BJ (cell line): ENCODE measurements around the gene CALML6. TPM values are rescaled to one million over a fixed set of nuclear protein-coding genes. Genes with fewer than 3 reads are reported as not detected.

Experiments used
- CTCF ChIA-PET: fragments of 350-600 bp; formaldehyde crosslinking; extraction: SDS; loops from one replicate; lab custom pipeline; 2021; ENCODE audit warnings: antibody characterized with exemption, inconsistent platforms; lab: Yijun Ruan, JAX
- POLR2A ChIA-PET: fragments of 300-600 bp; sonication (Branson Sonifier 250); formaldehyde crosslinking; extraction: SDS; loops from one replicate; lab custom pipeline; 2021; ENCODE audit warnings: antibody characterized with exemption; lab: Charles Lee
- DNase-seq: peaks from one replicate; pipeline ENCODE4 v3.0.0-alpha.2; 2011; ENCODE audit warnings: low read depth
- H3K27me3 ChIP-seq: 2 replicates; pipeline ENCODE4 v1.6.0; 2011; ENCODE audit warnings: low read length; ENCODE audit not compliant: control insufficient read depth, insufficient read depth
- H3K36me3 ChIP-seq: 2 replicates; pipeline ENCODE4 v1.5.1; 2011; ENCODE audit warnings: low read length; ENCODE audit not compliant: control insufficient read depth, insufficient read depth
- H3K4me3 ChIP-seq: 2 replicates; pipeline ENCODE4 v1.5.1; 2011; ENCODE audit warnings: low read depth, mild to moderate bottlenecking, control low read depth, low read length
- CTCF ChIP-seq: IDR thresholded peaks from 2 replicates; pipeline ENCODE4 v1.5.1; 2011; ENCODE audit warnings: low read depth, mild to moderate bottlenecking, control low read depth, inconsistent platforms, low read length, moderate library complexity; ENCODE audit not compliant: insufficient read depth
- polyA plus RNA-seq: library from polyadenylated mRNA; depleted of rRNA; stranded (reverse); fragments of >200 nt; gene quantifications from 2 replicates; pipeline ENCODE4 v1.2.3, GENCODE V29; 2011

The CALML6 gene
- polyA plus RNA-seq, 1 experiment: 0.31 TPM

- DNase-seq: no peak
- ChIA-PET CTCF (interaction anchor here (1.2 to 1.5 kb wide), 2 partner anchors 13 to 168 kb away, joined by 3 to 9 read pairs; partner anchors contain the start of gene CDK11A), POLR2A (no interaction called here)
- H3K27me3 ChIP-seq: no peaks in the 10 kb centered on the region
- H3K36me3 ChIP-seq: no peaks in the 10 kb centered on the region
- H3K4me3 ChIP-seq: no peak overlapping the region
- TF ChIP-seq CTCF: no peak
Observed at GRCh38 chr1:1892763-1893120, 22.3 kb upstream of the CALML6 start.

- no peaks in the 10 kb centered on the region for H3K27me3 ChIP-seq
- no peak for TF ChIP-seq CTCF
- H3K36me3 ChIP-seq: no peaks in the 10 kb centered on the region
- ChIA-PET CTCF (no interaction called here), POLR2A (no interaction called here)
- no peak for DNase-seq
- no peak overlapping the region for H3K4me3 ChIP-seq
Observed at GRCh38 chr1:1893291-1893985, 21.6 kb upstream of the CALML6 start.

GRCh38 chr1:1893997-1894353, 21.1 kb upstream of the CALML6 start:
- no peaks in the 10 kb centered on the region for H3K36me3 ChIP-seq
- ChIA-PET CTCF (no interaction called here), POLR2A (no interaction called here)
- TF ChIP-seq CTCF: no peak
- H3K4me3 ChIP-seq: no peak overlapping the region
- no peak for DNase-seq
- no peaks in the 10 kb centered on the region for H3K27me3 ChIP-seq

- Histone ChIP-seq H3K27me3 (no peaks in the 10 kb centered on the region), H3K36me3 (no peaks in the 10 kb centered on the region), H3K4me3 (no peak overlapping the region)
- TF ChIP-seq CTCF: no peak
- DNase-seq: no peak
- ChIA-PET CTCF (interaction anchor here (0.8 to 1.8 kb wide), 2 partner anchors 11 to 13 kb away, joined by 4 to 8 read pairs; no protein-coding TSS in a partner anchor), POLR2A (no interaction called here)
Observed at GRCh38 chr1:1894354-1895059, 20.6 kb upstream of the CALML6 start.

- H3K4me3 ChIP-seq: no peak overlapping the region
- DNase-seq: no peak
- ChIA-PET POLR2A (no interaction called here), CTCF (interaction anchor here (0.8 to 1.8 kb wide), 2 partner anchors 11 to 13 kb away, joined by 4 to 8 read pairs; no protein-coding TSS in a partner anchor)
- no peaks in the 10 kb centered on the region for H3K27me3 ChIP-seq
- no peaks in the 10 kb centered on the region for H3K36me3 ChIP-seq
- no peak for TF ChIP-seq CTCF
Observed at GRCh38 chr1:1895060-1895418, 20.0 kb upstream of the CALML6 start.
